ENCODE measurements around the gene CCDC127. TPM values are rescaled to one million over a fixed set of nuclear protein-coding genes. Genes with fewer than 3 reads are reported as not detected.

CCDC127 gene
- total and polyA plus RNA-seq, 4 donors = 1.1 to 2.6 (median 2.1) TPM

- no peak for TF ChIP-seq FOXA2 (IDR thresholded peaks at IDR 0.05)
- no peak for TF ChIP-seq RXRA (IDR thresholded peaks at IDR 0.05)
- no peak for TF ChIP-seq SP1 (IDR thresholded peaks at IDR 0.05)
- TF ChIP-seq HNF4G (IDR thresholded peaks at IDR 0.05) = no peak
- TF ChIP-seq GABPA (IDR thresholded peaks at IDR 0.05 in 1 of 2, conservative IDR thresholded peaks at IDR 0.05 in 1 of 2) = no peak
- no peak for TF ChIP-seq HNF4A (conservative IDR thresholded peaks at IDR 0.05)
These were observed 25.8 kb downstream of the CCDC127 start (continued) for GRCh38 chr5:191949-192690.

GRCh38 chr5:191036-191948 is 26.7 kb downstream of the CCDC127 start, which contains the start of gene LRRC14B:
TSS of gene LRRC14B (plus strand) at chr5:191495. CDS start at chr5:191539, 44 bp downstream.
- H3K9ac ChIP-seq (ENCODE audit: low read depth in 1 of 2, low read length in 2 of 2) = no peak within 1 kb of the TSS
- no peaks in the 10 kb centered on the region for H3K27me3 ChIP-seq (ENCODE audit: control insufficient read depth in 4 of 4, insufficient read depth in 4 of 4, low read length in 3 of 4)
- no peaks in the 10 kb centered on the region for H3K9me3 ChIP-seq (ENCODE audit: control insufficient read depth in 4 of 4, low read length in 3 of 4)
- H3K4me1 ChIP-seq (ENCODE audit: control insufficient read depth in 4 of 4, insufficient read depth in 4 of 4, low read length in 3 of 4) = peaks cover 2 to 22% (median 16%) of the 10 kb centered on the region in 4 donors
- DNase-seq (ENCODE audit: low spot score) = no peak
- H3K27ac ChIP-seq (ENCODE audit: low read depth in 1 of 2, low read length in 2 of 2) = peak within 1 kb of the TSS in 1 of 2 donors; percentile 7
- 29% methylated on average over 56 of the region's 56 CpGs for WGBS
- TF ChIP-seq NR2F2 (IDR thresholded peaks at IDR 0.05) (no peak), ATF3 (IDR thresholded peaks at IDR 0.05) (no peak), RAD21 (IDR thresholded peaks at IDR 0.05) (no peak), YY1 (IDR thresholded peaks at IDR 0.05) (no peak), REST (IDR thresholded peaks at IDR 0.05) (no peak), ZBTB33 (IDR thresholded peaks at IDR 0.05) (no peak), HNF4G (IDR thresholded peaks at IDR 0.05) (no peak), JUND (IDR thresholded peaks at IDR 0.05) (no peak), GABPA (IDR thresholded peaks at IDR 0.05 in 1 of 2, conservative IDR thresholded peaks at IDR 0.05 in 1 of 2) (no peak), HNF4A (conservative IDR thresholded peaks at IDR 0.05) (peak in 1 of 2 donors; percentile 32), RXRA (IDR thresholded peaks at IDR 0.05) (peak in 1 of 2 donors; percentile 39), EGR1 (IDR thresholded peaks at IDR 0.05; ENCODE audit: low read depth in 2 of 2) (no peak), TAF1 (conservative IDR thresholded peaks at IDR 0.05) (no peak), CTCF (IDR thresholded peaks at IDR 0.05; ENCODE audit: low read depth, low read length, missing input control) (no peak), MAX (IDR thresholded peaks at IDR 0.05) (no peak), FOXA2 (IDR thresholded peaks at IDR 0.05) (peak; percentile 16), FOXA1 (IDR thresholded peaks at IDR 0.05) (no peak), SP1 (IDR thresholded peaks at IDR 0.05) (peak; percentile 10)
- H3K4me3 ChIP-seq (ENCODE audit: low read depth in 1 of 3, low read length in 3 of 3) = no peak within 1 kb of the TSS
- H3K36me3 ChIP-seq (ENCODE audit: control insufficient read depth in 4 of 4, insufficient read depth in 3 of 4, low read depth in 1 of 4, low read length in 3 of 4) = no peaks in the 10 kb centered on the region
